ENCODE measurements around the gene ADAMTS2.

DNA sequence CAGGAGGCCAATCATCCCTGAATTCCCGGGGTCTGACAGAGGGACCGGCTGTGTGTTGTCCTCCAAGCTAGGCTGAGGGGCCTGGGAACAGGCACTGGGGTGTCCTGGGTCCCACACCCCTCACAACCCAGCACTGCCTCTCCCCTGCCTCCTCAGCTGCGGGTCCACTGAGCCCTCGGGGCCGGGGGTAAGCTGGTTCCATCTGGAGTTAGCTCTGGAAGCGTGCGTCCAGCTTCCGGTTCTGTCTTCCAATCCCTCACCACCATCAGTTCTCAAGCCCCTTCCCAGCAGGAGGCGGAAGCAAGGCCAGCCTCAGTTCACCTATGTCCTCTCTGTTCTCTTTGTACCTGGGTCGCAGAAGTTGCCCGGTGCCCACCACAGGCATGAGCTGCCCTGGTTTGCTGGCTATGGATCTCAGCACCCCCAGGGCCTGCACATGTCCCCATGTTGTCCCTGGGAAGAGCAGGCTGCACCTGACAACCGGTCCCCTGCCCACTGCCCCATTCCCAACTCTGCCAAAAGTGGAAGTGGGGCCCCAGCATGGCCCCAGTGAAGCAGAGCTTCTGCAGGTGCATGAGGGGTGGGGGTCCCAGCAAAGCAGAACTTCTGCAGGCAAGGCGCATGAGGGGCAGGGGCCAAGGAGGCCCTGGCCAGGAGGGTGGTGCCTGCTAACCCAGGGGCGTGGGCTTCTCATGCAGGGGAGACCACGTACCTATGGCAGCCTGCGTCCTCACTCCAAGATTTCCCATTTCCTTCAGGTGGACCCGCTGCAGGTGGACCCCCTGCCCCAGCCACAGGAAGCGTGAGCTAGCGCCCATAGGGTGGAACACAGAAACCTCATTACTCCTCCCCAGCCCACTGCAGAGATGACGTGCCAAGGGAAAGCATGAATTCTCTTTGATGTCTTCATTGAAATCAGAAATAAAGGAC is 173.2 kb downstream of the ADAMTS2 start:
- TF ChIP-seq ZBTB7A (IDR thresholded peaks at IDR 0.05; ENCODE audit: low read depth), result no peak
- no peak for TF ChIP-seq RAD21 (IDR thresholded peaks at IDR 0.05; ENCODE audit: low read depth)
- no peak for TF ChIP-seq EP300 (IDR thresholded peaks at IDR 0.05; ENCODE audit: borderline replicate concordance)
- TF ChIP-seq, protein P1, sequence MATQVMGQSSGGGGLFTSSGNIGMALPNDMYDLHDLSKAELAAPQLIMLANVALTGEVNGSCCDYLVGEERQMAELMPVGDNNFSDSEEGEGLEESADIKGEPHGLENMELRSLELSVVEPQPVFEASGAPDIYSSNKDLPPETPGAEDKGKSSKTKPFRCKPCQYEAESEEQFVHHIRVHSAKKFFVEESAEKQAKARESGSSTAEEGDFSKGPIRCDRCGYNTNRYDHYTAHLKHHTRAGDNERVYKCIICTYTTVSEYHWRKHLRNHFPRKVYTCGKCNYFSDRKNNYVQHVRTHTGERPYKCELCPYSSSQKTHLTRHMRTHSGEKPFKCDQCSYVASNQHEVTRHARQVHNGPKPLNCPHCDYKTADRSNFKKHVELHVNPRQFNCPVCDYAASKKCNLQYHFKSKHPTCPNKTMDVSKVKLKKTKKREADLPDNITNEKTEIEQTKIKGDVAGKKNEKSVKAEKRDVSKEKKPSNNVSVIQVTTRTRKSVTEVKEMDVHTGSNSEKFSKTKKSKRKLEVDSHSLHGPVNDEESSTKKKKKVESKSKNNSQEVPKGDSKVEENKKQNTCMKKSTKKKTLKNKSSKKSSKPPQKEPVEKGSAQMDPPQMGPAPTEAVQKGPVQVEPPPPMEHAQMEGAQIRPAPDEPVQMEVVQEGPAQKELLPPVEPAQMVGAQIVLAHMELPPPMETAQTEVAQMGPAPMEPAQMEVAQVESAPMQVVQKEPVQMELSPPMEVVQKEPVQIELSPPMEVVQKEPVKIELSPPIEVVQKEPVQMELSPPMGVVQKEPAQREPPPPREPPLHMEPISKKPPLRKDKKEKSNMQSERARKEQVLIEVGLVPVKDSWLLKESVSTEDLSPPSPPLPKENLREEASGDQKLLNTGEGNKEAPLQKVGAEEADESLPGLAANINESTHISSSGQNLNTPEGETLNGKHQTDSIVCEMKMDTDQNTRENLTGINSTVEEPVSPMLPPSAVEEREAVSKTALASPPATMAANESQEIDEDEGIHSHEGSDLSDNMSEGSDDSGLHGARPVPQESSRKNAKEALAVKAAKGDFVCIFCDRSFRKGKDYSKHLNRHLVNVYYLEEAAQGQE (IDR thresholded peaks at IDR 0.05; ENCODE audit: low read depth), result no peak
- no peak for TF ChIP-seq TEAD4 (IDR thresholded peaks at IDR 0.05)
- no peak for TF ChIP-seq NFIC (IDR thresholded peaks at IDR 0.05)
- no peak for TF ChIP-seq TCF12 (IDR thresholded peaks at IDR 0.05; ENCODE audit: low read depth)
